ENCODE data around the gene SLC7A5.
"Not testable (repeated sequence)": the region's sequence is repeated elsewhere in the genome, so short reads cannot be mapped to it uniquely, and the experiment has no call there.

SLC7A5 gene

GRCh38 chr16:87888346-87888745 lies 19.0 kb upstream of the SLC7A5 start:
- not testable (repeated sequence) for DNase-seq (ENCODE audit: low read depth in 2 of 2)

- not testable (repeated sequence) for DNase-seq (ENCODE audit: low read depth in 2 of 2)
Measured at GRCh38 chr16:87887931-87888330, 18.6 kb upstream of the SLC7A5 start.

GRCh38 chr16:87885371-87885967 lies 16.2 kb upstream of the SLC7A5 start:
- not testable (repeated sequence) for DNase-seq (ENCODE audit: low read depth in 2 of 2)

GRCh38 chr16:87882436-87883019 lies 13.2 kb upstream of the SLC7A5 start:
- no peak for DNase-seq (ENCODE audit: low read depth in 2 of 2)

- DNase-seq (ENCODE audit: low read depth in 2 of 2), result no peak
Measured at GRCh38 chr16:87881324-87882200, 12.3 kb upstream of the SLC7A5 start.

- DNase-seq (ENCODE audit: low read depth in 2 of 2), result no peak
Measured at GRCh38 chr16:87880117-87880696, 10.9 kb upstream of the SLC7A5 start.

GRCh38 chr16:87879411-87880013 lies 10.2 kb upstream of the SLC7A5 start:
- DNase-seq (ENCODE audit: low read depth in 2 of 2), result not testable (repeated sequence)

GRCh38 chr16:87878704-87879103 lies 9.4 kb upstream of the SLC7A5 start:
- no peak for DNase-seq (ENCODE audit: low read depth in 2 of 2)

GRCh38 chr16:87877942-87878507 lies 8.7 kb upstream of the SLC7A5 start:
- no peak for DNase-seq (ENCODE audit: low read depth in 2 of 2)

GRCh38 chr16:87874639-87875427 lies 5.5 kb upstream of the SLC7A5 start:
- peak; percentile 71 to 80 for DNase-seq (ENCODE audit: low read depth in 2 of 2)

GRCh38 chr16:87870418-87871291 lies 1.3 kb upstream of the SLC7A5 start:
- not testable (repeated sequence) for DNase-seq (ENCODE audit: low read depth in 2 of 2)

- not testable (repeated sequence) for DNase-seq (ENCODE audit: low read depth in 2 of 2)
Measured at GRCh38 chr16:87869879-87870417, 641 bp upstream of the SLC7A5 start.

- peak in 1 of 2 donors; percentile 61 for DNase-seq (ENCODE audit: low read depth in 2 of 2)
Measured at GRCh38 chr16:87868254-87869029, 865 bp downstream of the SLC7A5 start.

GRCh38 chr16:87865902-87866555 lies 3.3 kb downstream of the SLC7A5 start:
- not testable (repeated sequence) for DNase-seq (ENCODE audit: low read depth in 2 of 2)

GRCh38 chr16:87864331-87864989 lies 4.8 kb downstream of the SLC7A5 start:
- DNase-seq (ENCODE audit: low read depth in 2 of 2), result no peak

GRCh38 chr16:87863327-87863635 lies 6.0 kb downstream of the SLC7A5 start:
- DNase-seq (ENCODE audit: low read depth in 2 of 2), result not testable (repeated sequence)

GRCh38 chr16:87862597-87863326 lies 6.5 kb downstream of the SLC7A5 start:
- not testable (repeated sequence) for DNase-seq (ENCODE audit: low read depth in 2 of 2)
